ENCODE measurements around the gene PATE2.

PATE2 gene

DNA sequence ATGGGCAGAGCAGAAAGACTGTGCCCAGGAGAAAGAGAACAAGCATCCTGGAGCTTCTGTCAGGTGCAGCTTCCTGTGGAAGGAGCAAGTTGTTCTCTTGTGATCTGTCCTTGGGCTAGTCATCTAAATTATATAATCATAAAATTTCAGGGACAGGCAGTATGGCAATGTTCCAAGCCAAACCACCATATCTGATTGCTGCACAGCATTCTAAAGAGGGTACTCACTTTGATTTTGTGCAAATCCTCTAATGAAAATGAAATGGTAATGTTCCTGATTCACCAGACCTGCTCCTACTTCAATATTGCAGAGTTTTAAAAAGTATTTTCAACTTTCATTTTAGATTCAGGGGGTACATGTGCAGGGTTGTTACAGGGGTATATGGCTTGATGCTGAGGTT is at the start of gene PATE2:
TSS of gene PATE2 (minus strand) at position 101 of the 400 bp plus-strand sequence. CDS start at position 46, 55 bp downstream.
- ChIA-PET POLR2A (no interaction called here), CTCF (no interaction called here)
- no peak for DNase-seq (ENCODE audit: extremely low spot score)
- TF ChIP-seq, protein P1, sequence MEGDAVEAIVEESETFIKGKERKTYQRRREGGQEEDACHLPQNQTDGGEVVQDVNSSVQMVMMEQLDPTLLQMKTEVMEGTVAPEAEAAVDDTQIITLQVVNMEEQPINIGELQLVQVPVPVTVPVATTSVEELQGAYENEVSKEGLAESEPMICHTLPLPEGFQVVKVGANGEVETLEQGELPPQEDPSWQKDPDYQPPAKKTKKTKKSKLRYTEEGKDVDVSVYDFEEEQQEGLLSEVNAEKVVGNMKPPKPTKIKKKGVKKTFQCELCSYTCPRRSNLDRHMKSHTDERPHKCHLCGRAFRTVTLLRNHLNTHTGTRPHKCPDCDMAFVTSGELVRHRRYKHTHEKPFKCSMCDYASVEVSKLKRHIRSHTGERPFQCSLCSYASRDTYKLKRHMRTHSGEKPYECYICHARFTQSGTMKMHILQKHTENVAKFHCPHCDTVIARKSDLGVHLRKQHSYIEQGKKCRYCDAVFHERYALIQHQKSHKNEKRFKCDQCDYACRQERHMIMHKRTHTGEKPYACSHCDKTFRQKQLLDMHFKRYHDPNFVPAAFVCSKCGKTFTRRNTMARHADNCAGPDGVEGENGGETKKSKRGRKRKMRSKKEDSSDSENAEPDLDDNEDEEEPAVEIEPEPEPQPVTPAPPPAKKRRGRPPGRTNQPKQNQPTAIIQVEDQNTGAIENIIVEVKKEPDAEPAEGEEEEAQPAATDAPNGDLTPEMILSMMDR (IDR thresholded peaks at IDR 0.05; ENCODE audit: control extremely low read depth, extremely low read depth, low read depth, missing control alignments): no peak

DNA sequence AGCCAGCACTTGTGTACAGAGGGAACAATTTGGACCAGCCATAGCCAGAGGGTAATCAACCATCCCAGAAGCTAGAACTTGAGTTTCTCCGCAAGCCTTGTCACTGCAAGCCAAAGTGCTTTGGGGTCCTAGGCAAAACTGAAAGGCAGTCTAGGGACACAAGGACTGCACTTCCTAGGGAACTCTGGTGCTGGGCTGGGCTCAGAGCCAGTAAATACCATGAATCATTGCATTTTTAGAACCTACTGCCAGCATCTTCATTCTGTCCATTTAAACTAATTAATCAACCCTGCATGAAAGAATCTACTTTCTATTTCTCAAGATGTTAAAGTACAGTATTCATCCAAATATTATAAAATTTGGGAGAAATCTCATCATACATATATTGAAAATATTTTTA is 29.3 kb upstream of the PATE2 start:
- no peak for DNase-seq (ENCODE audit: extremely low spot score)
- POLR2A ChIA-PET: no interaction called here
- CTCF ChIA-PET: no interaction called here
- TF ChIP-seq, protein P1 (IDR thresholded peaks at IDR 0.05; ENCODE audit: control extremely low read depth, extremely low read depth, low read depth, missing control alignments): no peak

DNA sequence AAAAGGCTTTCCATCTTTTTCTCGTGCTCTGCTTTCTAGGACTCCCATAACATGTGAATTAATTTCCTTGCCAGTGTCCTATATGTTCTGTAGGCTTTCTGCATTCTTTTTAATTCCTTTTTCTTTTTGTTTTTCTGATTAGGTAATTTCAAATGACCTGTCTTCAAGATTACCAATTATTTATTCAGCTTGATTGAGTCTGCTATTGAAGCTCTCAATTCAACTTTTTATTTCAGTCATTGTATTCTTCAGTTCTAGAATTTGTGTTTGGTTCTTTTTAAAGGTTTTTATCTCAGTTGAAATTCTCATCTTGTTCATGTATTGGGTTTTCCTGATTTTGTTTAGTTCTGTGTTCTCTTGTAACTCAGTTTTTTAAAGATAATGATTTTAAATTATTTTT is 23.8 kb upstream of the PATE2 start:
- DNase-seq (ENCODE audit: extremely low spot score): no peak
- ChIA-PET POLR2A (no interaction called here), CTCF (no interaction called here)
- TF ChIP-seq, protein P1 (IDR thresholded peaks at IDR 0.05; ENCODE audit: control extremely low read depth, extremely low read depth, low read depth, missing control alignments): no peak

DNA sequence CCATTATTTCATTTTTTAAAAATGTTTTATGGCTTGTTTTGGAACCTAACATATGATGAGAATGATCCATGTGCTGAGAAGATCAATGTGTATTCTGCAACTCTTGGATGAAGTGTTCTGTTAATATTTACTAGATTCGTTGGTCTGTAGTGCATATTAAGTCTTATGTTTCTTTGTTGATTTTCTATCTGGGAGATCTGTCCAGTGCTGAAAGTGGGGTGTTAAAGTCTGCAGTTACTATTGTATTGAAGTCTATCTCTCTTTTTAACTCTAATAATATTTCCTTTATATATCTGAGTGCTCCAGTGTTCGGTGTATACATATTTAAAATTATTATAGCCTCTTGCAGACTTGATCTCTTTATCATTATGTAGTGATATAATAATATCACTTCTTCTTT is 21.2 kb upstream of the PATE2 start:
- POLR2A ChIA-PET: no interaction called here
- CTCF ChIA-PET: no interaction called here
- TF ChIP-seq, protein P1 (IDR thresholded peaks at IDR 0.05; ENCODE audit: control extremely low read depth, extremely low read depth, low read depth, missing control alignments): no peak
- DNase-seq (ENCODE audit: extremely low spot score): no peak

DNA sequence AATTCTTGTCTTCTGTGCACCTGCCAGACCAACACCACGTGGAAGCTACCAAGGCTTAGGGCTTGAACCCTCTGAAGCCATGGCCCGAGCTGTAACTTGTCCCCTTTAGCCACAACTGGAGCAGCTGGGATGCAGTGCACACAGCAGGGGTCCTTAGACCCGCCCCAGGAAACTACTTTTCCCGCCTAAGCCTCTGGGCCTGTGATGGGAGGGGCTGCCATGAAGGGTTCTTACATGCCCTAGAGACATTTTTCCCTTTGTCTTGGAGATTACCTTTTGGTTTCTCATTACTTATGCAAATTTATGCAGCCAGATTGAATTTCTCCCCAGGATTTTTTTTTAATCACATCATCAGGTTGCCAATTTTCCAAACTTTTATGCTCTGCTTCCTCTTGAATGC is 19.0 kb upstream of the PATE2 start:
- no peak for DNase-seq (ENCODE audit: extremely low spot score)
- TF ChIP-seq, protein P1 (IDR thresholded peaks at IDR 0.05; ENCODE audit: control extremely low read depth, extremely low read depth, low read depth, missing control alignments): no peak
- CTCF ChIA-PET: no interaction called here

DNA sequence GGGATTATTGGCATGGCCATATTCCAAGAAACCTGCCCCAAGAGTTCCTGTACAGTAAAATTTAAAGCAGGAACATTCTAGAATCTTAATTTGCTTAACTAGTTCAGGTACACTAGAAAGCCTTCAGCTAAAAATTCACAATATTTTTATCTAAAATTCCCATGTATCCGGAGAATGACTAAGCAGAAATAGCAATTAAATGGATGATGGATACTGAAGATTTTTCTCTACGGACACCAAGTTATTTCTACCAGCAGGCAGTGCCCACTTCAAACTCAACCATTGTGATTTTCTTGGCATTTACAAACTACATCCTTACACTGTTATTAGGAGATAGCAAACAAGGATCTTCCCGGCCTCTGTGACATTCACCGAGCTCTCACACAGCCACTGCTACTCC is 12.2 kb upstream of the PATE2 start:
- POLR2A ChIA-PET: no interaction called here
- no peak for DNase-seq (ENCODE audit: extremely low spot score)

More for the DNA sequence above, 19.0 kb upstream of the PATE2 start:
- POLR2A ChIA-PET: no interaction called here

More for the DNA sequence above, 12.2 kb upstream of the PATE2 start:
- CTCF ChIA-PET: no interaction called here
- TF ChIP-seq, protein P1 (IDR thresholded peaks at IDR 0.05; ENCODE audit: control extremely low read depth, extremely low read depth, low read depth, missing control alignments): no peak

All from GM10248 (cell line).